ENCODE data around the gene AKAP6. TPM values are rescaled to one million over a fixed set of nuclear protein-coding genes. Genes with fewer than 3 reads are reported as not detected.

AKAP6 gene
- total and polyA plus RNA-seq, 5 donors = 15.8 to 138 (median 115) TPM

- H3K4me3 ChIP-seq (ENCODE audit: low read length) = no peak overlapping the region
- no peaks in the 10 kb centered on the region for H3K4me1 ChIP-seq (ENCODE audit: control insufficient read depth, insufficient read depth, low read length)
- H3K27me3 ChIP-seq (ENCODE audit: control insufficient read depth, insufficient read depth) = no peaks in the 10 kb centered on the region
- DNase-seq = no peak
- intact Hi-C loops (cut with DNase I) = no loop called here
- no peak overlapping the region for H3K27ac ChIP-seq (ENCODE audit: low read length)
- no peak for ATAC-seq
- no peaks in the 10 kb centered on the region for H3K9me3 ChIP-seq (ENCODE audit: control insufficient read depth, low read length)
- WGBS = 88% methylated on average over 3 of the region's 3 CpGs
These were observed 349.0 kb downstream of the AKAP6 start for GRCh38 chr14:32678088-32678487.

DNA sequence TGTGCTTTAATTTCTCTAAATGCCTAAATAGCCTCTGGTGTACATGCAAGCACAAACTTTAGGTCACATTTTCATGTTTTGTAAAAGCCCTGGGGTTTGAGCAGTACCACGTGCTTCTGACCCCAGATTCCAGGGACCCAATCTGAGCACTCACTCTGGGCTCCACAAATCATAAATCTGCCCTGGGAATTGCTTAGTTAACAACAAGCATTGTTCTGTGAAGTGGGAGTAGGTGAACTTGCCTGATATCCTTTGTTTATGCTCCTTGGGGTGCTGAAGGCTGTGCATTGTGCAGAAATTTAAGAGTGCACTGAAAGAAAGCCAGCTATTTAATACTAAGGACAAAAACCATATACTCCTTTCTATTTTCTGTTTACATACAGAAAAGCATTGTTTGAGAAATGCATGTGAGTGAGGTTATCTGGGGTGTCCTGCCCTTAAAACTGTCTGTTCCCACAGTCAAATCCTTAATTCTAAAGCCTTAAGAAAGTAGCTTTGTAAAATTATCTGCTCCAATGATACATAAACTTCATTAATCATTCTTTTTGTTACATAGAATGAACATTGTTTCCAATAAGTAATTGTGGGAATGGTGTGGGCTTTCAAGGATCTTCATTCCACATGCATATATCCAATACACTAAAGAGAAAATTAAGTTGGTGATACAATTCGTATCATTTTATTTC is 351.0 kb downstream of the AKAP6 start:
- no peaks in the 10 kb centered on the region for H3K27me3 ChIP-seq (ENCODE audit: control insufficient read depth, insufficient read depth)
- intact Hi-C loops (cut with DNase I) = no loop called here
- DNase-seq (no peak), ATAC-seq (no peak)
- no peak overlapping the region for H3K27ac ChIP-seq (ENCODE audit: low read length)
- WGBS = 64% methylated on average over 2 of the region's 2 CpGs
- no peak overlapping the region for H3K4me3 ChIP-seq (ENCODE audit: low read length)
- no peaks in the 10 kb centered on the region for H3K9me3 ChIP-seq (ENCODE audit: control insufficient read depth, low read length)
- no peaks in the 10 kb centered on the region for H3K4me1 ChIP-seq (ENCODE audit: control insufficient read depth, insufficient read depth, low read length)

- H3K4me3 ChIP-seq (ENCODE audit: low read length) = no peak overlapping the region
- DNase-seq (no peak), ATAC-seq (no peak)
- H3K4me1 ChIP-seq (ENCODE audit: control insufficient read depth, insufficient read depth, low read length) = no peaks in the 10 kb centered on the region
- H3K27me3 ChIP-seq (ENCODE audit: control insufficient read depth, insufficient read depth) = no peaks in the 10 kb centered on the region
- intact Hi-C loops (cut with DNase I) = no loop called here
- no peaks in the 10 kb centered on the region for H3K9me3 ChIP-seq (ENCODE audit: control insufficient read depth, low read length)
- H3K27ac ChIP-seq (ENCODE audit: low read length) = no peak overlapping the region
These were observed 352.5 kb downstream of the AKAP6 start for GRCh38 chr14:32681598-32681997.

- Histone ChIP-seq H3K9me3 (ENCODE audit: control insufficient read depth, low read length) (no peaks in the 10 kb centered on the region), H3K27ac (ENCODE audit: low read length) (no peak overlapping the region), H3K4me3 (ENCODE audit: low read length) (no peak overlapping the region), H3K27me3 (ENCODE audit: control insufficient read depth, insufficient read depth) (no peaks in the 10 kb centered on the region), H3K4me1 (ENCODE audit: control insufficient read depth, insufficient read depth, low read length) (no peaks in the 10 kb centered on the region)
- WGBS = 67% methylated on average over 3 of the region's 3 CpGs
- no peak for ATAC-seq
- peak in 1 of 3 donors; percentile 47 for DNase-seq
- intact Hi-C loops (cut with DNase I) = no loop called here
These were observed 353.1 kb downstream of the AKAP6 start for GRCh38 chr14:32682214-32682613.

GRCh38 chr14:32683679-32684078 is 354.6 kb downstream of the AKAP6 start:
- intact Hi-C loops (cut with DNase I) = no loop called here
- Histone ChIP-seq H3K4me1 (ENCODE audit: control insufficient read depth, insufficient read depth, low read length) (no peaks in the 10 kb centered on the region), H3K4me3 (ENCODE audit: low read length) (no peak overlapping the region), H3K27ac (ENCODE audit: low read length) (no peak overlapping the region), H3K27me3 (ENCODE audit: control insufficient read depth, insufficient read depth) (no peaks in the 10 kb centered on the region), H3K9me3 (ENCODE audit: control insufficient read depth, low read length) (no peaks in the 10 kb centered on the region)
- ATAC-seq = no peak
- WGBS = 78% methylated on average over 1 of the region's 1 CpG
- DNase-seq = no peak

- H3K4me1 ChIP-seq (ENCODE audit: control insufficient read depth, insufficient read depth, low read length) = no peaks in the 10 kb centered on the region
- WGBS = 32% methylated on average over 2 of the region's 2 CpGs
- DNase-seq (no peak), ATAC-seq (no peak)
- no peak overlapping the region for H3K4me3 ChIP-seq (ENCODE audit: low read length)
- no peak overlapping the region for H3K27ac ChIP-seq (ENCODE audit: low read length)
- intact Hi-C loops (cut with DNase I) = no loop called here
- no peaks in the 10 kb centered on the region for H3K27me3 ChIP-seq (ENCODE audit: control insufficient read depth, insufficient read depth)
- H3K9me3 ChIP-seq (ENCODE audit: control insufficient read depth, low read length) = no peaks in the 10 kb centered on the region
These were observed 359.8 kb downstream of the AKAP6 start for GRCh38 chr14:32688941-32689340.

DNA sequence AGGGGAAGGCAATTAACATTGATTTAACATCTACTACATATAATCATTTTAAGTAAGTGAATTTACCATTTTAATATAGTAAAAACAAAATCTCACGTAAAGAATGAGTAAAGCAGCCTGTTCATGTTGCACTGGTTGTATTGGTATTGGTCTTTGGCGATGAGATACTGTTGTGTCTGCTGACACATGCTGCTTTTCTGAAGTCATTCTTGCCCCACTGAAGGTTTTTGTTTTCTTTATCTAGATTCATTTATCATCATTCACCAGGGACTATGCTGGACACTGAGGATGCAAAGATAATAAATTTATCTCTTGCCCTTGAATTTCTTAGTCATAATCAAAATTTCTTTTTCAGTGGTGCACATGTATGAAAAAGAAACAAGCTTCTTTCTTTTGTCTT is 363.3 kb downstream of the AKAP6 start:
- no peak for ATAC-seq
- H3K27ac ChIP-seq (ENCODE audit: low read length) = no peak overlapping the region
- no peak for DNase-seq
- WGBS = 74% methylated on average over 2 of the region's 2 CpGs
- intact Hi-C loops (cut with DNase I) = no loop called here
- H3K9me3 ChIP-seq (ENCODE audit: control insufficient read depth, low read length) = no peaks in the 10 kb centered on the region
- no peak overlapping the region for H3K4me3 ChIP-seq (ENCODE audit: low read length)
- H3K27me3 ChIP-seq (ENCODE audit: control insufficient read depth, insufficient read depth) = no peaks in the 10 kb centered on the region
- no peaks in the 10 kb centered on the region for H3K4me1 ChIP-seq (ENCODE audit: control insufficient read depth, insufficient read depth, low read length)

DNA sequence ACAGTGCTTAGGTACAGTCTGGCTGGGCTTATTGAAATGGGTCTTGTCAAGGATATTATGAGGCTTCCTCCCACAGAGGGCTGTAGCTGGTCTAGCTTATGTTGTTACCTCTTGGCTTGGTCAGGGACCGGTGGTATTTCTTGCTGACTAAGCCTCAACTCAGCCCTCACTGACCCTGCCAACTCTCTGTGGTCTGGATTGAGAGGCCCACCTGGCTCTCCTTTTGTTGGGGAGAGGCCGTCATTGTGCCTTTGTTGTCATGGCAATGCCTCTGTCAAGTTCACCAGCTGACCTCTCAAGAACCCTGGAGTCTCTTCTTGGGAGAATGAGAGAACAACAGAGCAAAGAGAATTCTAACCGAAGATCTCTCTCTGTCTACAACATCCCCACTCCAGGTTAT is 364.0 kb downstream of the AKAP6 start:
- intact Hi-C loops (cut with DNase I) = no loop called here
- Histone ChIP-seq H3K4me1 (ENCODE audit: control insufficient read depth, insufficient read depth, low read length) (no peaks in the 10 kb centered on the region), H3K27me3 (ENCODE audit: control insufficient read depth, insufficient read depth) (no peaks in the 10 kb centered on the region), H3K27ac (ENCODE audit: low read length) (no peak overlapping the region), H3K4me3 (ENCODE audit: low read length) (no peak overlapping the region), H3K9me3 (ENCODE audit: control insufficient read depth, low read length) (no peaks in the 10 kb centered on the region)
- DNase-seq = peak in 1 of 3 donors; percentile 36
- 73% methylated on average over 3 of the region's 3 CpGs for WGBS
- ATAC-seq = peak in 1 of 2 donors; percentile 36

GRCh38 chr14:32694795-32695449 is 365.8 kb downstream of the AKAP6 start:
- no peaks in the 10 kb centered on the region for H3K4me1 ChIP-seq (ENCODE audit: control insufficient read depth, insufficient read depth, low read length)
- no peak for DNase-seq
- no peaks in the 10 kb centered on the region for H3K27me3 ChIP-seq (ENCODE audit: control insufficient read depth, insufficient read depth)
- H3K9me3 ChIP-seq (ENCODE audit: control insufficient read depth, low read length) = no peaks in the 10 kb centered on the region
- H3K27ac ChIP-seq (ENCODE audit: low read length) = no peak overlapping the region
- WGBS = 64% methylated on average over 3 of the region's 3 CpGs
- no peak overlapping the region for H3K4me3 ChIP-seq (ENCODE audit: low read length)
- ATAC-seq = no peak
- intact Hi-C loops (cut with DNase I) = no loop called here

GRCh38 chr14:32696325-32697091 is 367.4 kb downstream of the AKAP6 start:
- ATAC-seq = no peak
- whole genome bisulfite sequencing = 90% methylated on average over 3 of the region's 3 CpGs

GRCh38 chr14:32697114-32697513 is 368.0 kb downstream of the AKAP6 start:
- Histone ChIP-seq H3K4me1 (ENCODE audit: control insufficient read depth, insufficient read depth, low read length) (no peaks in the 10 kb centered on the region), H3K27ac (ENCODE audit: low read length) (no peak overlapping the region), H3K9me3 (ENCODE audit: control insufficient read depth, low read length) (no peaks in the 10 kb centered on the region), H3K27me3 (ENCODE audit: control insufficient read depth, insufficient read depth) (no peaks in the 10 kb centered on the region), H3K4me3 (ENCODE audit: low read length) (no peak overlapping the region)
- 71% methylated on average over 2 of the region's 2 CpGs for WGBS
- DNase-seq (no peak), ATAC-seq (no peak)
- intact Hi-C loops (cut with DNase I) = no loop called here

More at GRCh38 chr14:32696325-32697091, 367.4 kb downstream of the AKAP6 start:
- Histone ChIP-seq H3K4me3 (ENCODE audit: low read length) (no peak overlapping the region), H3K27ac (ENCODE audit: low read length) (no peak overlapping the region), H3K27me3 (ENCODE audit: control insufficient read depth, insufficient read depth) (no peaks in the 10 kb centered on the region), H3K9me3 (ENCODE audit: control insufficient read depth, low read length) (no peaks in the 10 kb centered on the region), H3K4me1 (ENCODE audit: control insufficient read depth, insufficient read depth, low read length) (no peaks in the 10 kb centered on the region)
- no peak for DNase-seq
- intact Hi-C loops (cut with DNase I) = no loop called here

Data from right cardiac atrium (tissue), 5 donors.